ENCODE data around the gene HOPX.
"Not testable (repeated sequence)": the region's sequence is repeated elsewhere in the genome, so short reads cannot be mapped to it uniquely, and the experiment has no call there.

The HOPX gene

GRCh38 chr4:56653461-56654237 is 27.4 kb downstream of the HOPX start:
- no peak for DNase-seq

GRCh38 chr4:56652196-56652595 is 28.9 kb downstream of the HOPX start:
- no peak for DNase-seq

- no peak for DNase-seq
Observed at GRCh38 chr4:56651056-56651350, 30.1 kb downstream of the HOPX start.

- no peak for DNase-seq
Observed at GRCh38 chr4:56650262-56651055, 30.6 kb downstream of the HOPX start.

GRCh38 chr4:56649445-56650261 is 31.4 kb downstream of the HOPX start:
- no peak for DNase-seq

GRCh38 chr4:56648824-56649151 is 32.3 kb downstream of the HOPX start:
- DNase-seq = no peak

- DNase-seq = no peak
Observed at GRCh38 chr4:56648021-56648823, 32.9 kb downstream of the HOPX start.

GRCh38 chr4:56646341-56646740 is 34.8 kb downstream of the HOPX start:
- DNase-seq = no peak

GRCh38 chr4:56643596-56643995 is 37.5 kb downstream of the HOPX start:
- no peak for DNase-seq

- DNase-seq = no peak
Observed at GRCh38 chr4:56641494-56642051, 39.5 kb downstream of the HOPX start.

- no peak for DNase-seq
Observed at GRCh38 chr4:56640621-56641493, 40.2 kb downstream of the HOPX start.

GRCh38 chr4:56637791-56638190 is 43.3 kb downstream of the HOPX start:
- no peak for DNase-seq

GRCh38 chr4:56637154-56637553 is 43.9 kb downstream of the HOPX start:
- no peak for DNase-seq

GRCh38 chr4:56634954-56635353 is 46.1 kb downstream of the HOPX start:
- DNase-seq = not testable (repeated sequence)

- DNase-seq = no peak
Observed at GRCh38 chr4:56633486-56633885, 47.6 kb downstream of the HOPX start.

- DNase-seq = no peak
Observed at GRCh38 chr4:56630876-56631666, 50.0 kb downstream of the HOPX start.

- no peak for DNase-seq
Observed at GRCh38 chr4:56628592-56628991, 52.5 kb downstream of the HOPX start.

GRCh38 chr4:56627985-56628384 is 53.1 kb downstream of the HOPX start:
- no peak for DNase-seq

GRCh38 chr4:56627375-56627774 is 53.7 kb downstream of the HOPX start:
- DNase-seq = no peak

GRCh38 chr4:56626963-56627362 is 54.1 kb downstream of the HOPX start:
- no peak for DNase-seq

GRCh38 chr4:56626420-56626819 is 54.7 kb downstream of the HOPX start:
- no peak for DNase-seq
